Progenitor cell of endocrine pancreas (in vitro differentiated cells): ENCODE results near the gene COG2. TPM values are rescaled to one million over a fixed set of nuclear protein-coding genes. Genes with fewer than 3 reads are reported as not detected.
"Not testable (repeated sequence)": the region's sequence is repeated elsewhere in the genome, so short reads cannot be mapped to it uniquely, and the experiment has no call there.

Experiments used
- DNase-seq: peaks from one replicate; pipeline ENCODE4 v3.0.0; 2021; ENCODE audit warnings: low spot score; ENCODE audit not compliant: unreplicated experiment
- H3K27ac Mint-ChIP-seq: 2 replicates; pipeline ENCODE4 v1.8.0; 2021; ENCODE audit warnings: mild to moderate bottlenecking, moderate library complexity, mixed read lengths
- H3K27me3 Mint-ChIP-seq: 2 replicates; pipeline ENCODE4 v1.8.0; 2021; ENCODE audit warnings: mixed read lengths
- H3K36me3 Mint-ChIP-seq: 2 replicates; pipeline ENCODE4 v1.8.0; 2022; ENCODE audit warnings: mixed read lengths; ENCODE audit not compliant: insufficient read depth
- H3K4me1 Mint-ChIP-seq: 2 replicates; pipeline ENCODE4 v1.8.0; 2021; ENCODE audit warnings: low read depth, mixed read lengths
- H3K4me3 Mint-ChIP-seq: 2 replicates; pipeline ENCODE4 v1.8.0; 2021; ENCODE audit warnings: low read depth, mild to moderate bottlenecking, moderate library complexity, mixed read lengths
- H3K9me3 Mint-ChIP-seq: 2 replicates; pipeline ENCODE4 v1.8.0; 2021; ENCODE audit warnings: low read depth, mixed read lengths
- CTCF ChIP-seq: fragments of 200-600 bp; sonication (generic); IDR thresholded peaks from one replicate; pipeline ENCODE4 v1.5.0; 2021; ENCODE audit warnings: antibody characterized with exemption, mild to moderate bottlenecking; ENCODE audit not compliant: unreplicated experiment
- total RNA-seq: library from RNA; stranded (reverse); gene quantifications from 2 replicates; pipeline ENCODE4 v1.2.1, GENCODE V29; 2021

Gene COG2
- total RNA-seq, 1 donor from 2014 or later: 45.2 TPM

GRCh38 chr1:230715510-230715909, 73.2 kb downstream of the COG2 start:
- Mint-ChIP-seq H3K36me3 (peaks cover 2% of the 10 kb centered on the region), H3K27ac (peak overlapping the region; percentile 26), H3K4me3 (no peak overlapping the region), H3K9me3 (peaks cover 5% of the 10 kb centered on the region), H3K4me1 (peaks cover 18% of the 10 kb centered on the region), H3K27me3 (no peaks in the 10 kb centered on the region)
- DNase-seq: no peak
- TF ChIP-seq CTCF: no peak

- not testable (repeated sequence) for H3K4me3 Mint-ChIP-seq, H3K27ac Mint-ChIP-seq, DNase-seq, H3K9me3 Mint-ChIP-seq, H3K36me3 Mint-ChIP-seq, H3K27me3 Mint-ChIP-seq
- peaks cover 18% of the 10 kb centered on the region for H3K4me1 Mint-ChIP-seq
Observed at GRCh38 chr1:230716453-230716852, 74.2 kb downstream of the COG2 start.

- peaks cover 18% of the 10 kb centered on the region for H3K4me1 Mint-ChIP-seq
- H3K4me3 Mint-ChIP-seq: no peak overlapping the region
- no peaks in the 10 kb centered on the region for H3K27me3 Mint-ChIP-seq
- H3K9me3 Mint-ChIP-seq: peaks cover 10% of the 10 kb centered on the region
- no peak for TF ChIP-seq CTCF
- no peak for DNase-seq
- H3K36me3 Mint-ChIP-seq: peaks cover 6% of the 10 kb centered on the region
- H3K27ac Mint-ChIP-seq: no peak overlapping the region
Observed at GRCh38 chr1:230717251-230717650, 75.0 kb downstream of the COG2 start.

- H3K9me3 Mint-ChIP-seq: peaks cover 14% of the 10 kb centered on the region
Observed at GRCh38 chr1:230721849-230722522, 79.7 kb downstream of the COG2 start.

GRCh38 chr1:230725256-230726012, 83.2 kb downstream of the COG2 start:
- H3K9me3 Mint-ChIP-seq: peaks cover 14% of the 10 kb centered on the region
- no peak overlapping the region for H3K4me3 Mint-ChIP-seq
- peaks cover 12% of the 10 kb centered on the region for H3K4me1 Mint-ChIP-seq
- peaks cover 4% of the 10 kb centered on the region for H3K36me3 Mint-ChIP-seq
- H3K27me3 Mint-ChIP-seq: no peaks in the 10 kb centered on the region
- no peak overlapping the region for H3K27ac Mint-ChIP-seq
- no peak for TF ChIP-seq CTCF
- no peak for DNase-seq

More at GRCh38 chr1:230721849-230722522, 79.7 kb downstream of the COG2 start:
- not testable (repeated sequence) for H3K27me3 Mint-ChIP-seq, H3K36me3 Mint-ChIP-seq, H3K27ac Mint-ChIP-seq, DNase-seq, H3K4me3 Mint-ChIP-seq, H3K4me1 Mint-ChIP-seq

- Mint-ChIP-seq H3K36me3 (no peaks in the 10 kb centered on the region), H3K27ac (peak overlapping the region; percentile 66), H3K4me1 (peaks cover 17% of the 10 kb centered on the region), H3K4me3 (no peak overlapping the region), H3K9me3 (peaks cover 2% of the 10 kb centered on the region), H3K27me3 (no peaks in the 10 kb centered on the region)
- no peak for TF ChIP-seq CTCF
- no peak for DNase-seq
Observed at GRCh38 chr1:230728710-230729392, 86.6 kb downstream of the COG2 start.
